HEK293T (cell line): Measurements from ENCODE around the gene EML5.

Source experiments
- CTBP1 ChIP-seq: fragments of 450-650 bp; IDR thresholded peaks from 2 replicates; pipeline ENCODE4 v1.6.1; 2016; ENCODE audit warnings: borderline replicate concordance
- ELF4 ChIP-seq: fragments of 450-650 bp; IDR thresholded peaks from 2 replicates; pipeline ENCODE4 v1.6.1; 2017; ENCODE audit warnings: antibody characterized with exemption
- FOXM1 ChIP-seq: fragments of 450-650 bp; IDR thresholded peaks from 2 replicates; pipeline ENCODE4 v1.6.1; 2017; ENCODE audit warnings: mild to moderate bottlenecking, borderline replicate concordance
- HDGF ChIP-seq: fragments of 450-650 bp; IDR thresholded peaks from 2 replicates; pipeline ENCODE4 v1.6.1; 2017; ENCODE audit warnings: antibody characterized with exemption, borderline replicate concordance
- NFRKB ChIP-seq: fragments of 450-650 bp; IDR thresholded peaks from 2 replicates; pipeline ENCODE4 v1.6.1; 2016; ENCODE audit warnings: mild to moderate bottlenecking, moderate library complexity
- SP1 ChIP-seq: fragments of 450-650 bp; IDR thresholded peaks from 2 replicates; pipeline ENCODE4 v1.6.1; 2017
- SUZ12 ChIP-seq: fragments of 450-650 bp; IDR thresholded peaks from 2 replicates; pipeline ENCODE4 v1.6.1; 2016; ENCODE audit warnings: mild to moderate bottlenecking
- TARDBP ChIP-seq: fragments of 450-650 bp; IDR thresholded peaks from 2 replicates; pipeline ENCODE4 v1.6.1; 2016
- ZNF384 ChIP-seq: fragments of 450-650 bp; IDR thresholded peaks from 2 replicates; pipeline ENCODE4 v1.6.1; 2016

GRCh38 chr14:88667555-88668273, 125.0 kb downstream of the EML5 start:
- TF ChIP-seq HDGF: no peak
- TF ChIP-seq SUZ12: no peak
- TF ChIP-seq ELF4: no peak
- TF ChIP-seq FOXM1: no peak
- TF ChIP-seq SP1: no peak
- TF ChIP-seq TARDBP: no peak
- no peak for TF ChIP-seq NFRKB
- TF ChIP-seq CTBP1: no peak
- no peak for TF ChIP-seq ZNF384
